ENCODE measurements around the gene TRAPPC12. TPM values are rescaled to one million over a fixed set of nuclear protein-coding genes. Genes with fewer than 3 reads are reported as not detected.
A peak's percentile ranks its signal among the peaks of the same experiment; 100 is the strongest.

TRAPPC12 gene
- total RNA-seq, 1 experiment from 2014 or later = 86.0 TPM

- H3T11ph ChIP-seq (ENCODE audit: low read length) = no peak overlapping the region
- Mint-ChIP-seq H3K4me3 (no peak overlapping the region), H3K4me1 (peaks cover 17 to 28% of the 10 kb centered on the region in 2 experiments), H3K9me3 (peaks cover 3 to 8% of the 10 kb centered on the region in 2 experiments; a peak in 2 of 5 replicates), H3K36me3 (ENCODE audit: insufficient read depth in 1 of 3, low read depth in 3 of 3) (peaks cover 11 to 18% (median 16%) of the 10 kb centered on the region in 3 experiments), H3K27me3 (ENCODE audit: low read depth) (peaks cover 1% of the 10 kb centered on the region; the same call in 1 of the 2 replicates), H3K27ac (peak overlapping the region in 2 of 3 experiments; percentile 20 to 57; a peak in 2 of 7 replicates)
- H3K4me1 ChIP-seq (ENCODE audit: insufficient read depth, low read length) = no peaks in the 10 kb centered on the region
- H3K18ac ChIP-seq (ENCODE audit: insufficient read length, low read depth, low read length) = no peak overlapping the region
- no peaks in the 10 kb centered on the region for H3K9me3 ChIP-seq (ENCODE audit: control insufficient read depth, low read depth, low read length)
- H2BK5ac ChIP-seq (ENCODE audit: insufficient read length, low read length) = no peak overlapping the region
- no peak overlapping the region for H3K14ac ChIP-seq (ENCODE audit: insufficient read depth, low read length)
- H3K79me2 ChIP-seq (ENCODE audit: insufficient read depth, low read length) = no peaks in the 10 kb centered on the region
- no CpG with 5 or more reads among the region's 16 CpGs for WGBS (ENCODE audit: extremely low coverage, insufficient read length, low lambda C conversion rate)
- H3K56ac ChIP-seq (ENCODE audit: insufficient read length, low read depth, low read length) = no peak overlapping the region
- H3K4ac ChIP-seq (ENCODE audit: low read depth, low read length) = no peak overlapping the region
- no peak overlapping the region for H4K91ac ChIP-seq (ENCODE audit: insufficient read length, low read depth, low read length)
- H2BK120ac ChIP-seq (ENCODE audit: low read depth, low read length, poor library complexity, severe bottlenecking) = no peak overlapping the region
- H2BK12ac ChIP-seq (ENCODE audit: insufficient read length, low read depth, low read length) = no peak overlapping the region
- H4K20me1 ChIP-seq (ENCODE audit: control insufficient read depth, insufficient read depth, insufficient read length) = no peaks in the 10 kb centered on the region
- DNase-seq = peak; percentile 27
- H3K27me3 ChIP-seq (ENCODE audit: insufficient read depth, low read length) = no peaks in the 10 kb centered on the region
- H3K27ac ChIP-seq (ENCODE audit: insufficient read length, low read depth, low read length) = no peak overlapping the region
- H4K8ac ChIP-seq (replicated peaks; ENCODE audit: insufficient read length, low read depth, low read length) = no peak overlapping the region
- H3K23ac ChIP-seq (ENCODE audit: insufficient read length, low read depth, low read length) = no peak overlapping the region
- no peak for TF ChIP-seq CTCF (conservative IDR thresholded peaks at IDR 0.05)
- H3K23me2 ChIP-seq (ENCODE audit: insufficient read length, low read depth, low read length, poor library complexity, severe bottlenecking) = no peaks in the 10 kb centered on the region
- H3K79me1 ChIP-seq (ENCODE audit: insufficient read depth, low read depth, low read length, poor library complexity, severe bottlenecking) = no peaks in the 10 kb centered on the region
- H2AK5ac ChIP-seq (ENCODE audit: insufficient read length, low read length) = no peak overlapping the region
- H4K5ac ChIP-seq (ENCODE audit: insufficient read length, low read depth, low read length) = no peak overlapping the region
- no peak overlapping the region for H2BK20ac ChIP-seq (ENCODE audit: low read depth, low read length, poor library complexity, severe bottlenecking)
- H2BK15ac ChIP-seq (ENCODE audit: low read depth, low read length) = no peak overlapping the region
- no peak overlapping the region for H2AFZ ChIP-seq (ENCODE audit: low read length)
- H3K9ac ChIP-seq (ENCODE audit: extremely low read depth, insufficient read length, low read length) = no peak overlapping the region
- H3K4me2 ChIP-seq (ENCODE audit: insufficient read depth, insufficient read length, low read length) = no peak overlapping the region
These were observed 110.2 kb downstream of the TRAPPC12 start for GRCh38 chr2:3489764-3490115.

Measured in H9 (cell line).